ENCODE data around the gene ANO4.

ANO4 gene

DNA sequence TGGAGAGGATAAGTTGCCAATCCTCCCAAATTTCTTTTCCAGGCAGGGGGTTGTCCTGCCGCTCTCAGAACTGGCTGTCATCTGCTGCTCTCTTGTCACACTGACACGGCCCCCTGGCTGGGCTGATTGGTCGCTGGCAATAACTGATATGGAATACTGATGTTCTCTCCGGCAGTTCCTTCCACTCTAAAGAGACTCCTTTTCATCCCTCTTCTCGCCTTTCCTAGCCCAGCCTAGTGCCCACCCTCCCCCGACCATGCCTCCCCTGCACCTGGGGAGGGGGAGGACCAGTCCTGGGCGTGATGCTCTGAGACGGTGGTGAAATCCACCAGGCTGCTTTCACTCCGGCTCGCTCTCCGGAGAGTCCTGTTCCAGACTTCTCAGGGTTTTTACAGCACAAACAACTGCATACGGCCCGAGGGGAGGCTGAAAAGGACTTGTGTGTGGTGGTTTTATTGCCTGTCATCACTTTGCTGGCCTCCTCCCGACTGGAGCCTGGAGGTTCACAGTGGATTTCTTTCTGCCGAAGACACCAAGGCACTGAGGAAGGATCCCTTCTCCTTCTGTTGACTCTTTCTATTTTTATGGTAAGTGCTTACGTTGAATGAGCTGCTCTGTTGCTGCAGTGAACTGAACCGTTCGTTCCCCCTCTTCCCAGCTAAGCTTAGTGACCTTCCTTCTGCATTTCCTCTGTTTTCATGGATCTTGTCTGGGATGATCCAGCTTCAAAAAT lies at the start of gene ANO4:
Gene ANO4, plus strand, starts transcription at position 336 of the 733 bp plus-strand sequence. CDS start 107,010 bp downstream, outside the sequence.
- DNase-seq, result no peak

DNA sequence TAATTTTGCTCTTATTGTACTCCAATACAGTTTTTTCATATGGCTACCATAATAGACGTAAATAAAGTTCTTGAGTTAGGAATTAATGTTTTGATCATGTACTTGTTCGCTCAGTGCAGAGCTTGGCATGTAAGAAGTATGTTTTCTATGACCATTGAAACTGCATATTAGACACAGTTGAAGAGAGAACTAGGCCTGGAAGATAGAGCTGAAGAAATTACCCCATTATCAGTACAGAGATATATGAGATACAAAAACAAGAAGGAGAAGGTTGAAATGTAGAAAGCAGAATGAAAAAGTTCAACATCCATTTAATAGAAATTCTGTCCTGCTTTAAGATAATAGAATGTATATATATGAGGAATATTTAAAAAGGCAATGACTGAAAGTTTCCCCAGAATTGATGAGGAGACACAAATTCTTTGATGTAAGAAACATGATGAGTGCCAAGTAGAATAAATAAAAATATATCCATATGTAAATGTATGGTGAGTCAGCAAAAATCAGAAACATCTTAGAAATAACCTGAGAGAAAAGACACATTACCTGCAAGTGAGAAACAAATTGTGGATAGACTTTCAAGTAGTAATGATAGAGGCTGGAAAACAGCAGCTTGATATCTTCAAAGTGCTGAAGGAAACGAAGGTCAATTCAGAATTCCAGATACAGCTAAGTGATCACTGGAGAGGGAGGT lies 49.1 kb upstream of the ANO4 start:
- no peak for DNase-seq

DNA sequence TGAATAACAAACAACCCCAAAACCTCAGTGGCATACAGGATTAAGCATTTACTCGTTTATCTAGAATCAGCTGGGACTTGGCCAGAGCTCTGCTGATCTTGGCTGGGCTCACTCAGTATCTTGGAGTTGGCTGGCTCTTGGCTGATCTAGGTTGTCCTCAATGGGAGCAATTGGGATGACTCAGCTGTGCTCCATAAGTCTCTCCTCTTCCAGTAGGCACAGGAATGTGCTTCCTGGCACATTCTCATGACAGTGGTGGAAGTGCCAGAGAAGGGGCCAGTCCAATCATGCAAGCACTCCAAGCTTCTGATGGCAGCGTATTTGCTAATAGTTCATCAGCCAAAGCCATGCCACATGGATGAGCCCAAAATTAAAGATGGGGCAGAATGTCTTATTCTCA lies 41.7 kb upstream of the ANO4 start:
- DNase-seq, result no peak

DNA sequence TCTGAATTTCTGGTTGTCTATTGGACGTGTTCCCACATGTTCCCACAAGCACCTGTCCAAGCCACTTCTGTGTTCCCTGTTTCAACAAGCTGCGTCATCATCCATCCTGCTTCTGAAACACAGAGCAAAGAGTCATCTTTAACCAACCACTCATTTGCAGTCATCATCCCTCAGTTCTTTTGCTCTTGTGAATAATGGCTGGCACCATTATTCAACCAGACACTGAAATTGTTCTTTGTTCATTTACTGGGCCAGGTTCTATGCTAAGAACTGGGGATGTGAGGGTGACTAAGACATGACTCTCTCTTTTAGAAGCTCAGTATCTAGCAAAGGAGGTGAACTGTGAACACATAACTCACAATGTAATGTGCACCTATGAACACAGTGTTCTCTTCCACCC lies 40.7 kb upstream of the ANO4 start:
- DNase-seq, result no peak

DNA sequence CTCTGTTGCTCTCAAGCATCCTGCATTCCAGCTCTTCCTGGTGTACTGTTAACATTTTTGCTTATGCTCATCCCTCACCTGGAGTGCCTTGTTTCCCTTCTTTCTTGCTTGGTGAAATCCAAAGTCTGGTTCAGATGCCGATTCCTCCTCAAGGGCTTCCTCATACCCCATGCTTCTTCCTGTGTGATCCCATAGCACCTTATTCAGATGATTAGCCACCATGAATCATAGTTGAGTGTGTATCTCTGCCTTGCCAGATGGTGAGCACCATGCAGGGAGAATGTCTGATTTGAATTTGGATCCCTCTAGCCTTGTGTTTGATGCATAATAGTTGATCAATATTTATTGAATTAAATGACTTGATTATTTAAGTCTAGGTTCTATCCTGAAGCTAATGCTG lies 39.4 kb upstream of the ANO4 start:
- no peak for DNase-seq

DNA sequence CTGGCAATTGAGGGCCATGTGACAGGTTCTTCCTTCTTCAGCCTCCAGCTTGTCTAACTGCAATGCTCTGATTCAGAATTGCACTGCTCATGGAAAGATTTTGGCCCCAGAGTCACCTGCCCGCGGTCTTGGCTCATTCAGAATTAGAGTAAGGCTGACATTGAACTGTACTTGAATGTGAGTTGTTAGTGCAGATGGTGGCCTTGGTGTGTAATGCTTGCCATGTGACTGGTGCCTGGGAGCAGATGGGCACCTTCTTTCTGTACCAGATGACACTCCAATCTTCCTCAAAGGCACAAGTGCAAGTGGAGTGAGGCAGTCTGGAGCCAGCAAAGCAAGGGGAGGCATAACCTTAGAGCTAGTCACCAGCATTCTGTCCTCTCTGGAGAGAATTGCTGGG lies 36.5 kb upstream of the ANO4 start:
- no peak for DNase-seq

DNA sequence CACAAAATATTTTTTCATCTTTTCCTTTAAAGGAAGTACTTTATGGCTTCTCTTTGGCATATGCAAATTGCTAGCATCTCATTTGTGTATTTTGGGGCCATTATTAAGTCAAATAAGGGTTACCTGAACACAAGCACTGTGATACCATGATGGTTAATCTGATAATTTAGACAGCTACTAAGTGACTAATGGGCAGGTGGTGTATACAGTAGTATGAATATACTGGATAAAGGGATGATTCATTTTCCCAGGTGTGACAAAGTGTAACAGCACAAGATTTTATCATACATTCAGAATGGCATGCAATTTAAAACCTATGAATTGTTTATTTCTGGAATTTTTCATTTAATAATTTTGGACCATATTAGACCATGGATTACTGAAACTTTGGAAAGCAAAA lies 27.2 kb upstream of the ANO4 start:
- DNase-seq, result no peak

DNA sequence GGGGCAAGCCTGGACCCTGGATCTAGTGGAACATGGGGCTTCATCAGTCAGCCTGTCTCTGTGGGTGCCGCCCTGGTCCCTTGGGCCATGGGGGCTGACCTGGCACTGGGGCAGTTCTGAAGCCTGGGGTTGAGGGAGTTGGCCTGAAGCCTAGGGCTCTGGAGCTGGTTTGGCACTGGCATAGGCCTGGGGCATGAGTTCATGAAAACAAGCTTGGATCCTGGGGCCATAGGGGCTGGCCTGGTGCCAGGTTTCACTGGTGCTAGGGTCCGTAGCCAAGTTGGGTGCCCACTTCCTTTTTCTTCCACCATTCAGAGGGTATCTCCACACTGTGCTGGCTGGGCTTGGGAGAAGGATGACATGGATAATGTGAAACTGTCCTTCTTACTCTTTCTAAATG lies 26.6 kb upstream of the ANO4 start:
- no peak for DNase-seq

DNA sequence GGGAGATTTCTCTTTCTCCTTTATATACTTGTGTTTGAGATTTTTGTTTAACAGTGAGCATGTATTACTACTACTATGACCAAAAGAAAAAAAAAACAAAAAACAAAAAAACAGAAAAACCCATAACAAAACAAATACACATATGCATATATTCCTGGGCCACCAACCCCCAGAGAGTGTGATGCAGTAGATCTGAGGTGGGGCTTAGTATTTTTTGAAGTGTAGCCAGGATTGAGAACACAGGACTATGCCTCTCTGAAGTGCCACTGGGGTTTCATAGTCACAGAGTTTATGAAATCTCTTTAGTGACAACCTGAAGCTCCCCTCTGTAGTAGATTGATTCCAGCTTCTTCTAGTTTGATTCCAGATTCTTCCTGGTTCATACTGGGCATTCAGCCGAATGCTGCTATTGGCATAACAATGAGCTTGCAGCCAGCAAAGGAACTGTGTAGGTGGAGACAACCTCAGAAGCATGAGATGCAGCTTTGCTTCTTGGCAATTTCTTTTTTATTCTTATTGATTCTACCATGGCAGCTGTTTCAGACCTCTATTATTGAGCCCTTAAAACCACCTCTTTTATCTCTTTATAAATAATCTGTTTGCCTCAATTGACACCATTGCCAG lies 15.5 kb upstream of the ANO4 start:
- no peak for DNase-seq

DNA sequence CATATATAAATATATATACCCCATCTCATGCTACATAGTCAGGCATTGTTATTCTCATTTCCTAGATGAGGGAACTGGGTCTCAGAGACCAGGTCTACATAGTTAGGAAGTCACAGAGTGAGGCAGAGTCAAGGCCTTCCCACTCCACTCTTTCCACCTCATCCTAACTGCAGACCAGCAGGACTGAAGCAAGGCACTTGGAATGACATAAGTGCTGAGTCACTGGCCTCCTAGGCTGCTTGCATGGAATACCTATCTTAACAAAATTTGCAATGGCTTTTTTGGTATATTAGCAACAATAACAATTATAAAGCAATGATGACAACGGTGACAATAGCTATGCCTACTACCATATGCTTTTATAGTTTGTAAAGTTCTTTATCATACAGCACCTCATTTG lies 5.4 kb upstream of the ANO4 start:
- DNase-seq, result no peak

DNA sequence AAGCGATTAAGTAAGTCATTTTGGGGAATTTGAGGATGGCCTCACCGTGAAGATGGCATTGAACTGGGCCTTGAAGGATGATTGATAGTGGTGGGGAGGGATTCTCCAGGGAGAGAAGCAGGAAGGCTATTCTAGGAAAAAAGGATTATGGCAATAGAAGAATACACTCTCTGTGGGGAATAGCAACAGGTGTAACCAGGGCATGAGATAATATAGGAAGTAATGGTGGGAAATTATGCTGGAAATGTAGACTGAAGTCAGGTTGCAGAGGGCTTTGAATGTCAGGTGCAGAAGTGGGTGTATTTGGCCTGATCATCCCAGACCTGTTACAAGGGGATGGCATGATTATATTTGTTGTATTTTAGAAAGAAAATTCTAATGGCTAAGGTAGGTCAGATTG lies 4.6 kb upstream of the ANO4 start:
- DNase-seq, result no peak

DNA sequence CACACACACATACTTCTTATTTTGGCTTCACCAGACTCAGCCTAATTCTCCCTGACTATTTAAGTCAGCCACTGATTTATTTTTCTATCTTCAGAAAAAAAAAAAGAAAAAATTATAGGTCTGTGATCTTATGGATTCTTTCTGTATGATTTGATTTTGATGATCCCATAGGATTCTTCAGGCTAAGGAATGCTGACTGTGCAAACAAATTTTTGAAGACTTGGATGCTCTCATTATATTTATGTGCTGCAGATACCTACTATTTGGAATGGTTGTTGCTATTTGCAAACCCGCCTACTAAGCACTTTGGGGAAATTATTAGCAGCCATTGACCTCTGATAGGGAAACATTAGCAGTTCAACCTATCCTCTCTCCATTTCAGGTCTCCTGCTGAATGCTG lies 4.0 kb upstream of the ANO4 start:
- no peak for DNase-seq

DNA sequence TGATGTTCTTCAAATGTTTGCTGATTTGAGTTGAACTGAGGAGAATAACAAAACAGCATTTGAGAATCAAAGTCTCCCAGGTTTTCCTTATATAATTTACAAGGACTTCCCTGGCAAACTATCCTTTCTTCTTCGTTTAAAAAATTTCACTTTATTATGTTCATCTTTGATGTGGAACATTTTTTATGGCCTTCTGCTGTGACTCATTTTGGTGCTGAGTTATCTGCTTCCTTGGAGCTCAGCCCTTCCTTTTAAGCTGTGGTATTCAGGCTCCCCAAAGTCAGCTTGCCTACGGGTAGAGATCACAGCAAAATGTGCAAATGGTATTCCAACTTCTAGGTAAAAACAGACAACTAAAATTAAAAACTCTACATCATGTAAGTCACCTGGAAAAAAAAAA lies 1.4 kb upstream of the ANO4 start:
- DNase-seq, result no peak

DNA sequence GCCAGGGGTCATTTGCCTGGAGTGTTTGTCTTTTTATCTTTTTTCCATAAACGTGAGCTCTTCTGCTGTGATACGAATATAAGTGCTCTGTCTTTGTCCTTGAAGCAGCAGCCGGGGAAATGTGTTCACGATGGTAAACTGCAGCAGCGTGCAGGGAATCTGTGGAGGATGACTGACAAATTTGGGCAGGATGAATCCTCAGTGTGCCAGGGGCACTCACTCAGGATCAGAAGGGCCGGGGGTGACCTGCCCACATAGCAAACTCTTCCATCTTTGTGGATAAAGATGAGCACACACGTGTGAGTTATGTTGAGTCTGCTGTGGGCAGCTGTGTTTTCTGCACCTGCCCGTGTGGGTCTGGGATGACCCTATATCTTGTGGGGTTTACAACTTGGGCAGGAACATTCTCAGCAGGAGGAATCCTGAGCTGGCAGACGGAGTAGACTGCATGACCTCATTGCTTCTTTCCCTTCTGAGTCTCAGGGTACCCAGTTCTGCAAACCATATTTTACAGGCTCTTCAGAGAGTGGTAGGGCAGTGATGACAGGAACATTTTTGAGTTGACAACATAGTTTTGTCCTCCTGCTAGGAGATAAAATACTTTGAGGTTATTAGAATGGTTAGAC lies 711 bp downstream of the ANO4 start:
- no peak for DNase-seq

DNA sequence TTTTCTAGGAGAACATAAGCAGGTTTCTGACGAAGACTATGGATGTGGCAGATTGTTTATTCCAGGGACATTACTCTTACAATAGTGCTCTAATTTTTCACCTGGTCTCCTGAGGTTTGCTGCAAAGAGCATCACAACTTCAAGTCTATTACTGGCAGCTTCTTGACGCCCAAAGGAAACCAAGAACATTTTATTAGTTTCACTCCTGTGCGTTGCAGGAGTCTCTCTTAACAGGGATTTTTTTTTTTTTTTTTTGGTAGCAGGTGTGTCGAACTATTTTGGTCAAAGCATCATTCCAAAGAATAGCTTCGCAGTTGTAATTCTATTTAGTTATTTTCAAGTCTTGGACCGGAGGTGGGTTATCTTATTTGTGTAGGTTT lies 1.2 kb downstream of the ANO4 start:
- no peak for DNase-seq

DNA sequence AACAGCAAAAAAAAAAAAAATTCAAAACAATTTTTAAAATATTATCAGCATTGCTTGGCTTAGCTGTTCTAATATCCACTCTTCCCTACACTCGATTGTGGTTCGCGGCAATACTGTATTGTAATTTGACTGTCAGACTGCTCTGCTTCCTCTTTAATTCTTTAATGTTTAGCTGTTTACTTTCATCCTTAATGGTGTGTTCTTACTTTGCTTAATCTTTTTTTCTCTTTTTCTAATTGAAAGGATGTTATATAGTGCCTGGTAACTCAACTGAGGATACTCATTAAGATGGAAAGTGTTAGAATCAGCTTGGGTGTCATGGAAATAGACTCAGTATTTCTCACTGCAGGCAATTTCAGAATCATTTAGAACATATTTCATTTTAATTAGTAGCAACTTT lies 2.0 kb downstream of the ANO4 start:
- DNase-seq, result no peak

DNA sequence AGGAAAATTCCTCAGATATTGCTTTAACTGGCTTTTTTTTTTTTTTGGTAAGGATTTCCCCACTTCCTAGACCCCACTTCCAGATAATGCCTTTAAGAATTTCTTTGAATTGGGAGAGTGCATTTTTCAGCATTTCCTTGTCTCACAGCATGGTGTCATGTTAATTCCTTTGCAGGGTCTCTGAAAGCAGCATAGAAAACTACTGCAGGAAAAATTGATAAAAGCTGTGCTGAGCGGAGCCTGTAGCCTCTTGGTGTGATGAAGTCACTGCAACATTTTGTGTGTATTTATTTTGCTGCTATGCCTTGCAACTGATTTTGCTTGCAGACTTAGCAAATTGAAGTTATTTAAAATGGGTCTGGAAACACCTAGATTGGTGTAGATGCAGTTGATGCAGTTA lies 2.7 kb downstream of the ANO4 start:
- no peak for DNase-seq

DNA sequence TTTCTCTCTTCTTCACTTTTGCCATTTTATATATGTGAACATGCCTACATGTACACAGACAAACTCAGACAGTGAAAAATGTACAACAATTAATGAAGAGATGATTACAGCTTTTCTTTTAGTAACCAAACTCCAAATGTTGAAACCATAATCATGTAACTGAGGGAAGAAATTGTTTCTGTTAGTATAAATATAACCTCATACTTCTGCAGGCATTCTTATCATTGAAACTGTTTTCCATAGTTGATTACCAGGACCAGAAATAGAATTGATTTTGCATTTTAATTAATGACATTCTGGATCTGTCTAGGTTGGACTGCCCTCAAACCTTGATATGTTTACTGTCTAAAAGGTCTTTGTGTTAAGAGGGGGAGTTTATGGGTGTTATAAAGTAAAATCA lies 3.2 kb downstream of the ANO4 start:
- no peak for DNase-seq

DNA sequence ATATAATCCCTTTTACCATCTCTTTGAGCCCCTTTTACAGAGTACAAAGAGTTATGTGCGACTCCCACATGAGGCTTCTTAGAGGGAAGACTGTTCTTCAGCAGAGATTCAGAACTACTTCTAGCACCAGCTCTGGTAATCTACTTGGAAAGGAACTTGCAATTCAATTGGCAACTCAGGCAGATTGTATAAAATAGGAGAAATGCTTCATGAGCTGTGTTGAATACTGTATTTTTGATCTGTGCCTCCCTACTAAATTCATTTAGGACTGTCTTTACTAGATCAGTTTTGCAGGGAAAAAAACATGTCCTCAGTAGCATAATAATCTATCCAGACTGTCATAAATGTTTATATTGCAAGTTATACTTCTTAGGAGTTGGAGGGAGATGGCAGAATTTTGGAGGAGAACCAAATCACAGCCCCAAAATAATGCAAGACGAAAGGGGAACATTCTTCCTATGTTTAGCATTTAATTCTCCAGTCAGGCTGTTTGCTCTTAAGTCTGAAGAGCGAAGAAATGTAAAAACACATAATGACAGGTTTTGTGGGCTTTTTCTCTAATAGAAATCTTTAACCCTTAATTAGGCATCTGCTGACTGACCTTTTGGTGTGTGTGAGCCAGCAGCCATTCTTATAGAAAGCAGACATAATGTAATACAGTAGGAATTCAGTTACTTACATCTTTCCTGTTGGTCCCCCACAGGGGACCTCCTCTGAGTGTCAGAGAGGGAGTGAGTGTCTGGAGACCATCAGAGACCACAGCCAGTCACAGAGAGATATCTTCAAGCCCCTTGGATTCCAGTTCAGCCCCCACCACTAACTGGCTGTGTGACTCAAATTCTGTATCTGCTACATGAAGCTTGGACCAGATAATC lies 3.9 kb downstream of the ANO4 start:
- DNase-seq, result no peak

DNA sequence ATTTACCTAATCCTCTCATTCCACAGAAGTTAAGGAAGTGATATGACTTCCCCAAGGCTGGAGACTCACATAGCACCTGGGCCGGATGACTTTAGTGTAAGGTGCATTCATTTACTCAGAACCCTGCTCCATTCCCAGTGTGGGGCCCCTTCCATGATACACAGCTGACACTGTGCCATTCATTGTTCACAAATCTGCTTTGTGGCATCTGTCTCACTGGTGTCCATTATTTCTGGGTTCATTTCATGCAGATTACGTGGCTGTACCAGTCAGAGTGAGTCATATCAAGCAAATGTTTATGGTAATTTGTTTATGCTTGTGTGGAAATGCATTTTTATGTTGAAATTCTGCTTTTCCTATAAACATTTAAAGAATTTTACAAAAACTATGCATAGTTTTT lies 5.2 kb downstream of the ANO4 start:
- DNase-seq, result no peak

DNA sequence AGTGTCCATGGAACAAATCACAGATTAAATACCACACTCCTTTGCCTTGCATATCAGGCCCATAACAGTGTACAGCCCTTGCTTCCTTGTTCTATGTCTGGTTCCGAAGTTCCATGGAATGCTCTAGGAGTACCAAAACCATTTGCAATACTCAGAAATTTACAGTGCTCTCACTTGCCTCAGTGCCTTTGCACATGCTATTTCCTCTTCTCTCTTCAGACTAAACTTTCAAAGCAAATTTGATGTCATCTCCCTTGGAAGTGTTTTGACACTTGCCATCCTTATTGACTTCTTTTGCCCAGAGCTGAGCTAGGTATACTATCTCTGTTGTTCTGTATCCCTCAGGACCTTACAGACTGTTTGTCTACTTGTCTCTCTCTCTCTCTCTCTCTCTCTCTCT lies 6.1 kb downstream of the ANO4 start:
- no peak for DNase-seq

DNA sequence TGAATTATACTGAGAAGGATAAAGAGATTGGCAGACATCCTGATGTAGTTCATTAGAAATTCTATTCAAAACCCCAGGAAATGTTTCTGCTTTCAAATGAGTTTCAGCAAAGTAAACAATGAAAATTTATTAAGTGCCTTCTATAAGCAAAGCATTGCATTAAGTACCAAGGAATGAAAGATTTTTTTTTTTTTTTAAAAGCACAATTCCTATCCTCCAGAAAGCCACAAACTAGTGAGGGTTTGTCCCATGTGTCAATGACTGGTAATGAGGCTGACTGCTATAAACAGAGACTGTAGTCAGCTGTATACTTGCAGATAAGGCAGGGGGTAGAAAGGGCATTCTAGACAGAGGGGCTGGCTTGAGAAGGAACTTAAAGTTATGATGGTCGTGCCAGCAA lies 6.7 kb downstream of the ANO4 start:
- DNase-seq, result no peak

DNA sequence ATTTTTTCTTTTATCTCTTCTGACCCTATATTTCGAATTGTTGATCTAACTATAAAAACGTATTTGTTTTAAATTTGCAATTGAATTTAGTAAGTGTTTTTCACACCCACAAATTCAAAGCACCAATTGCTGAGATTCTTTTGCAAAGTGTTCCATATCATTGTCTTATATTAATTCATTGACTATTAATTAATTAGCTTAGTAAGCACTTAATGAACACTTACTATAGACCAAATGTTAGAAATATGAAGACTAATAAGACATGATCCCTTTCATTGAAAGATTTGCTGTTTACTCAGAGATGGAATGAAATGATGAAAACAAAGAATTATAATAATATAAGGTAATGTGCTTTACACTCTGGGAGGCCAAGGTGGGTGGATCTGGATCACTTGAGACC lies 14.2 kb downstream of the ANO4 start:
- DNase-seq, result no peak

All from AML-193 (cell line).